Middle frontal gyrus (tissue), 1 donor: ENCODE results near the gene HYDIN.
"Not testable (repeated sequence)": the region's sequence is repeated elsewhere in the genome, so short reads cannot be mapped to it uniquely, and the experiment has no call there.

ENCODE experiments used
- DNase-seq: peaks from one replicate; pipeline ENCODE4 v3.0.0-alpha.2; 2015; ENCODE audit warnings: low spot score; ENCODE audit errors: extremely low spot score

Gene HYDIN

DNA sequence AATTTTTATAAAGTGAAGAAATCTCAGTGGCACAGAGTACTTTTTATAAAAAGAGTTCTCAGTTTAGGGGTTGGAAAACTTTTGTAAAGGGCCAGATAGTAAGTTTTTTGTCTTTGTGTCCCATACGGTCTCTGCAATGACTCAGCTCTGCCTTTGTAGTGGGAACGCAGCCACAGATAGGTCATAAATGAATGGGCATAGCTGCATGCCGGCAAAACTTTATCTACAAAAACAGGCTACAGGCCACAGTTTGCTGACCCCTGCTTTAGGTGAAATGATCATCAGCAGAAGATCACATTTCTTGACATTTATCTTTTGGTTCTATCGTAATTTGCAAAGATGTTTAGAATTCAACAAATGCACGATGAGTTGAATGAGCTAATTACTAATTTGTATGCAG lies 365.8 kb downstream of the HYDIN start:
- not testable (repeated sequence) for DNase-seq

DNA sequence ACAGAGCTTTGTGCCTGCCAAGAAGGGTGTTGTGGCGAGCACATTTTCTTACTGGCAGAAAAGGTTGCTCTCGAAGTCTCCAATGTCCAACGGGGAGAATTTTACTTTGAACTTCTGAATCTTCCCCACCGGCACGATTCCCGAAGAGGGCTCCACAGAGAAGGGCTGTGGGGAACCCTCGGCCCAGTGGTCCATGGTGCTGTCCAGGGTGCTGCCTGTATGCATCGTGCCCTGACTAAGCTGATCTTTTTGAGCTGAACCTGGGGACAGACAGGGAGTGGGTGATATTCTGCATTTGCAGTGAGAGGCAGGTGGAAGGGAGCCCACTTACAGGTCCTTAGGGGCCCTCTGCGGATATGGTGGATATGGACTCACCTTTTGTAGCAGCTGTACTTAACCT lies 368.5 kb downstream of the HYDIN start:
- DNase-seq: not testable (repeated sequence)

DNA sequence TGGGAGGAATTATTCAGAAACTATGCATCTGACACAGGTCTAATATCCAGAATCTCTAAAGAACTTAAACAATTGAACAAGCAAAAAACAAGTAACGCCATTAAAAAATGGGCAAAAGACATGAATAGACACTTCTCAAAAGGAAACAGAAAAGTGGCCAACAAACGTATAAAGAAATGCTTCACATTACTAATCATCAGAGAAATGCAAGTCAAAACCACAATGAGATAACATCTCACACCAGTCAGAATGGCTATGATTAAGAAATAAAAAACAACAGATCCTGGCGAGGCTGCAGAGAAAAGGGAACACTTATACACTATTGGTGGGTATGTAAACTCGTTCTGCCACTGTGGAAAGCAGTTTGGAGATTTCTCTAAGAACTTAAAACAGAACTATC lies 379.2 kb downstream of the HYDIN start:
- not testable (repeated sequence) for DNase-seq

DNA sequence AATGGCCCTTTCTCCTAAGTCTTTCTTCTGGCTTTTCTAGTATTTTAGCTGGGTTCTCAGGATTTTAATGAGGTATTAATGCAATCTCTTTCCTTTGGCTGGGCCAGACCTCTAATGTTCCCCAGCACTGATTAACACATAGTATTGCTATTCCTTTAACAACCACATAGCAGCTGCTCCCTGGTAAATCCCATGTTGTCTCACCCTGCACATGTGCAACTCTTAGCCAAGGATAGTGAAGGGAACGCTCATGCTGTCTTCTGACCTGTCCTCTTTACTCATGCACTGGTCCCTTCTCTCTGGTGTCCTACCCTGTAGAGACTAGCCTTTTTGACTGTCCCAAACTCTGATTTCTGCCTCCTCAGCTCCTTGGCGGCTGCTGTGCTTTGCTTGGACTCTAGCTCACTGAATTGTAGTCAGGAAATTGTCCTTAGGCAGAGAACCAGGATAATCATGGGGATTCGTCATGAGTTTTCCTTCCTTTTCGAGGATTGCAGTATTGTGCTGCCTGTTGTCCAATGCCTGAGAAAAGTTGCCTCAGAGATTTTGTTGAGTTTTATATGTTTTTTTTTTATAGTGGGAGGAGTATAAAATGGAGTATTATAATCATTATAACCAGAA lies 406.9 kb downstream of the HYDIN start:
- DNase-seq: not testable (repeated sequence)

DNA sequence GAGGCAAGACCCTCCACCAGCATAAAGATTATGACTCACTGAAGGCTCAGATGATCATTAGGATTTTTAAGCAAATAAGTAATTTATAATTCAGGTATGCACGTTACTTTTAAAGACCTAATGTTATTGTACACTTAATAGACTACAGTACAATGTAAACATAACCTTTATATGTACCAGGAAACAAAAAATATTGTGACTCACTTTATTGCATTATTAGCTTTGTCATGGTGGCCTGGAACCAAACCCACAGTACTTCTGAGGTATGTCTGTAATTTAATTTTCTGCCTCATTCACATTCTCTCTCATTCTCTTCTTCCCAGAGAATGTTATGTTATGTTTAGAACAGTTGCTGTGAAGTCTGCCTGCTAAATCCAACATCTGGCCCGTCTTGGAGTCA lies 407.8 kb downstream of the HYDIN start:
- not testable (repeated sequence) for DNase-seq

DNA sequence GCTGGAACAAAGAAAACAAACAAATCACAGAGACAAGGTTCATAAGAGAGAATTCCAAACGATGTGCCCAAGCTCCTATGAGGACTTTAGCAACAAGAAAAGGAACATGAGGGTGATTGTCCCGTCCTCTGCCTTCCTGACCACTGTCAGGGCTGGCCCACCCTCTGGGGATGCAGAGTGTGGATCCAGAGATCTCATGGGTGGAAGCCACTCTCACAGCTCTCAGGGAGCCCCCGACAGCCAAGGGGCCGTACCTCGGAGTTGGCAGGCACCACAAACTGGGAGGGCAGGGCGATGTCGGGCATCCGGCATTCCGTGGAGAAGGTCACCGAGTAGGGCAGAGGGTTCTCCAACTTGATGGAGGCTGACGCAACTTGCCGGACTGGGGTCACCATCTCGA lies 412.4 kb downstream of the HYDIN start:
- DNase-seq: not testable (repeated sequence)

DNA sequence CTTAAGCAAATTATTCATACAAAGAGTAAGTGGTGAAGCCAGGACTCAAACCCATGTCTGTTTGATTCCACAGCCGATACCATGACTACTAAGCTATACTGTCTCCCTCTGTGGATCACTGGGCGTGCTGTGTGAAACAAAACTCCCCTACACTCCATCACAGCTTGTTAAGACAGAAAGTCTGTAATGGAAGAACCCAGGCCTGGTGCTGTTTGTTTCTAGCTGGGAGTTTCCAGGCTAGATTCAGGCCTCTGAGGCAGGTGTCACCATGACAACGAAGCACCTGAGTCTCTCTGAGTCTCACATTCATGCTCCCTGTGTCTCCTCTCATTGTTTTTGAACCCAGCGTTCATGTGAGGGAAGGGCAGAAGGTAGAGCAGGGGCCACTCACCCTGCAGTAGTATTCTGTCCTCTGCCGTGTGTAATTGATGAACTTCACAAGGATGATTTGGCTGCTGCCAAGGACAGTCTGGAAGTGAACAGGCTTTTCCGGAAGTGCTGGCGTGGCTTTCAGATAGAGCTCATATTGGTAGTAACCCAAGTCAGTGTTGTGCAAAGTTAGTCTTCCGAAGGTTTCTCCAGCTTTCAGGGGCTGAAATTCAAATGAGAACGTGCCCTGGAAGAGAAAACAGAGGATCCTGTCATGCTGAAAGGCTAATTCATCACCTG lies 421.0 kb downstream of the HYDIN start:
- no peak for DNase-seq

DNA sequence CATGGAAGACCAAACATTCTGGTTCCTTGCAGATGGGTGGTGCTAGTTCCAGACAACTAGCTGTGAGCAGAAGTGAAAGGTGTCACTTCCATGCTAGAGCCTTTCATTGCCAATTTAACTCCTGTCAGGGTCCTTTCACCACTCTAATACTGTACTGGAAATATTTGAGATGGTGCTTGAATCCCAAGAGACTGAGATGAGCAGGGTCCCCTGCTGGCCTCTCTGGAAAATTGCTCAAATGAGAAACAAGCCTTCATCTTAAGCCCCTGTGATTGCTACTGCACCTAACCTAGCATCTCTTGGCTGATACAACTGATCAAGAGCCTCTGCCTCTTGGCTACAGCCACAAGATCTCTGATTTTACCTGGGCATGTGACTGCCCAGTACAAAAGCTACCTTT lies 422.2 kb downstream of the HYDIN start:
- DNase-seq: no peak

DNA sequence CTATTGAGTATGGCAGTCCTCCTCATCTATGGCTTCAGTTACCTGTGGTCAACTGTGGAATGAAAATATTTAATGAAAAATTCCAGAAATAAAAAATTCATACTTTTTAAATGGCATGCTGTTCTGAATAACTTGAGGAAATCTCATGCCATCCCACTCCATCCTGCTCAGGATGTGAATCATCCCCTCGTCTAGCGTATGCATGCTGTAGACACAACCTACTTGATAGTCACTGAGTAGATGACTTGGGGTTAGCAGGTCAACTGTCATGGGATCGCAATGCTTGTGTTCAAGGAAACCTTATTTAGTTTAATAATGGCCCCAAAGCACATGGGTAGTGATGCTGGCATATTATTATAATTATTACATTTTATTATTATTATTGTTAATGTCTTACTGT lies 424.7 kb downstream of the HYDIN start:
- DNase-seq: no peak

DNA sequence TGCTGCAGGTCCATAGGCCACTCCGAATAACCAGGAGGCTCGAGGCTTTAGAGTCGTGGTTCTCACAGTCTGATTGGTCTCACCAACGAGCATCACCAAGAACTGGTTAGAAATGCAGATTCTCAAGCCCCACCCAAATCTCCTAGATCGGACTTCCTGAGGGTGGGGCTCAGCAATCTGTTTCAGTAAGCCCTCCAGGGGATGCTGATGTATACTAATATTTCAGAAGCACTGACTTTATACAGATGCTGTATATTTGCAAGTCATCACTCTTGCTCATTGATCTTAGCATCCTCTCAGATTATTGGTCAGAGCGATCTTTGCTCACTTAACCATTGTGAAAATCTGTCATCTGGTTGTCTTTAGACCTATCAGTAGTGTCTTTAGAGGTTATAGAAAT lies 425.1 kb downstream of the HYDIN start:
- no peak for DNase-seq

DNA sequence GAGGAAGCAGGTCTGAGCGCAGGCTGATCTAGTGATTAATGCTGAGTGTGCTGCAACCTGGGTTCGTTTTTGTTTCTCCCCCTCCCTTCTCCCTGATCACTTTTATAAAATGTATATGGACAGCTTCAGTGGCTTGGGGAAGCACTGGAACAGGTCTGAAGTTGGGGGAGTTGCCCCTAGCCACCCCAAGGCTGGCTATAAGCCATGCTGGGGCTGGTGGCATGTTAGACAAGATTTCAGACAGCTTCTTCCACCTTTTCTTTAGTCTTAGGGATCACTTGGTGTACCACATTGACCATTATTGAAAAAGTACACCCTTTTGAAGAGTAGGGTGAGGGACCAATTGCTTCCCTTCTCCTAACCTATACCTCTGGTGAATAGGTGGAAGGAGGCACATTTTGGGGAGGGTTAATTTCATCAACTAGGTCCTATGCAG lies 425.8 kb downstream of the HYDIN start:
- DNase-seq: no peak

DNA sequence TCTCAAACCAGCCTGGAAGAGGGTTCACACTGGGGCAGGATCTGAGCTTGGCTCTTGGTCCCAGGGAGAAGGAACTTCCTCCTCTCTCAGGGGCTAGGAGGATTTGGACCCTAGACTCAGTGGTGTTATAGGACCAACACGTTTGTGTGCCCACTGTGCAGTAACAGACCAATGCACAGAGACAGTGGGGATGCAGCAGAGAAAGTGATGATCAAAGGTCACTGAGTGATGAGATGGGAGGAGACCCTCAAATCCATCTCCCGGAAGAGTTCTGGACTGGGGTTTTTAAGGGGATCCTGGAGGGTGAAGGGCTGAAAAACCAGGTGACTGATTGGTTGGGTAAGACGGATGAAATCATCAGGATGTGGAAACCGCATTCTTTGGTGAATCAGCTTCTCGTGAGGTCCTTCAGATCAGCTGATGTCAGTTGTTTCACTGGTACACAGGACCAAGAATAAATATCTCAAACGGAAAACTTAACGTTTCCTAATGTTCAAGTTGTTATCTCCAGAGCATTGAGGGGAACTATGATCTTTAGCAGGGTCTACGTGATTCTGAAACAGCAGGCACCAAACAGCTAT lies 426.3 kb downstream of the HYDIN start:
- no peak for DNase-seq

DNA sequence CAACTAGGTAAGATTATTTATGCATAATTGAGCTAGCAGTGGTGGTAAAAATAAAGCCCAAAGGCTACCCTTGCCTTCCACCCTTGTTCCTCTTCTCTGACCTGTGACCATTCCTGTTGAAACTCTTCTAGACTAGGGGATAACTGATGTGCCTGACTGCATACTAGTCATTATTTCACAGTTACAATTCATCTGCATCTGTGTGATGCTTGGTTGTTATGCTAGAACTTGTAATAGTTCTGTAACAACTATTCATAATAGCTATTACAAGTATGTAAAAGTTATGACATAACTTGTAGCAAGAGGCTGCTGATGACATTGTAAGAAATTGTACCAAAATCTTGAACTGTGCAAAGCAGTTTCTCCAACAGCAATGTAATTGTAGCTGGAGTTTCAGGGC lies 427.2 kb downstream of the HYDIN start:
- no peak for DNase-seq

DNA sequence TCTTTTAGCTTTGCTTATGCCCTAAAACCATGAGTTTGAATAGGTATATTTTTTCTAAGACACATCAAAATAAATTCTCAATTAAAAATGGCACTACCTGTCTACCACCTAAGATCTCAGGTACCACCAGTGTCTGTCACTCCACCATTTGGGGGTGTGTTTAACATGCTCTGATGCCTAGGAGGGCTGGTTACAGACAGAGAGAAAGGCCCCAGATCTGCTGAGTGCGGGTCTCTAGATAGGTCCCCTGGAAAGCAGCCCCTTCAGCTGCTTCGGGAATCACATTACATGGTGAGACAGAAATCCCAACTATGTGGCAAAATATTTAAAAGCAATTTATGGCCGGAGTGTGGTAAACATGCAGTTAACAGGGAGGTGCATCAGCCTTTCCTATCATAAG lies 428.9 kb downstream of the HYDIN start:
- DNase-seq: no peak

DNA sequence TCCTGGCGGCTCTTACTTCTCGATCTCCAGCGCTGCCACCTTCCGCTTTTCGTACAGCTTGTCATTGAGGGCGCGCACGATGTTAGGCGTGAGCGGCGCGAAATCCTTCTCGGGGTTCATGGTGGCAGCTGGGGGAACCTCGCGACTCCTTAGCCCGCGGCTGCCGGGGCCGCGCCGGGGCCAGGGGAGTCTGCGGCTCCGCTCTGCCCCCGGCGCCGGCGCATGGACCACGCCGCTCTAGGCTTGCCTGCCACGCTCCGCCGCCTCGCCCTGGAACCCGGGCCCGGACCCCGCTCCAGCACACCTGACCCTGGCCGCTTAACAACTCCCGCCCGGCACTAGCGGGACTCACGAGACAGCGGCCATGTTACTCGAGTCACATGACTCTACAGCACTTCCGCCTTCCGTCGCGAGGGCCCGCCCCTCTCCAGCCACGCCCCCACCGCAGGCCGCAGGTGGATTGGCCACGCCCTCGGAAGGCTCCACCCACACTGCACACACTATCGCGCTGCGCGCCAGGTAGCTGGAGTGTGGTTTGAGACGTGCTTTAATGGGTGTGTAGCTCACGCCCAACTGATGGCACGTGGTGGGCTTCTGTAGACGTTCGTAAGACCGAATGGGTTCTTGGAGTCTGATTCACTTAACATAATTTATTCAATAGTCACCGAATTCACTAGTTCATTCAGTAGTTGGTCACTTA lies 429.6 kb downstream of the HYDIN start, which contains the start of gene VAC14:
VAC14 (minus strand) TSS at position 378 of the 700 bp plus-strand sequence; CDS start at position 120, 258 bp downstream.
- peak; percentile 75 for DNase-seq

DNA sequence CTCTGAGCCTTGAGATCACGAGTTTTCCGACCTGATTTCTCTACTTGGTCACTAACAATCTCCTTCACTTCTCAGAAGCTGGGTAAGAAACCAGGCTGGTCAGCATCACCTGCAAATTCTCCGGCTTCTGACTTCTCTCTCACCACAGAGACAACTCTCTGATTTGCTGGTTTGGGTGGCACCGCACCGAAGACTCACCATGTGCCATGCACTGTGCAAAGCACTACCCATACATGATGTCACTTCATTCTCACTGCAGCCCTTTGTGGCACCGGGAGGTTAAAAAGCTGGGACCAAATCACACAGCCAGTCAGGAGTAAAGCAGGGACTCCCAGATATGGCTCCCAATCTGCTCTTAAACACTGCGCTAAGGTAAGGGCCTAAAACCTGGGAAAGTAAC lies 430.2 kb downstream of the HYDIN start:
- DNase-seq: no peak

DNA sequence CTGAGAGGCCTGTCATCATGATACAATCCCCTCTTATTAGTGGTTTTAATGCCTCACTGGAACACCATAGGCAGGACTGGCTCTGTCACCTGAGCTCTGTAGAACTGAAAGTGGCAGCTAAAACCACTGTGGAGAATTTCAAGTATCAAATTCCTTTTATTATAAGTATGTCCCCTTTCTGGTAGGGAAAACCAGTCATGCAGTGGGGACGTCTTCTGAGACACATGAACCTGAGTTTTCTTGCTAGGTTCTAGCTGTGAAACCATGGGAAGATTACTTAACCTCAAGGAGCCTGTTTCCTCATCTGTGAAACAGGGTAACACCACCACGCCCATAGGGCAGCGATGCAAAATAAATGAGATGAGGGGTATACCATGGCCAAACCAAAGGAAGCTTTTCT lies 434.2 kb downstream of the HYDIN start:
- no peak for DNase-seq

DNA sequence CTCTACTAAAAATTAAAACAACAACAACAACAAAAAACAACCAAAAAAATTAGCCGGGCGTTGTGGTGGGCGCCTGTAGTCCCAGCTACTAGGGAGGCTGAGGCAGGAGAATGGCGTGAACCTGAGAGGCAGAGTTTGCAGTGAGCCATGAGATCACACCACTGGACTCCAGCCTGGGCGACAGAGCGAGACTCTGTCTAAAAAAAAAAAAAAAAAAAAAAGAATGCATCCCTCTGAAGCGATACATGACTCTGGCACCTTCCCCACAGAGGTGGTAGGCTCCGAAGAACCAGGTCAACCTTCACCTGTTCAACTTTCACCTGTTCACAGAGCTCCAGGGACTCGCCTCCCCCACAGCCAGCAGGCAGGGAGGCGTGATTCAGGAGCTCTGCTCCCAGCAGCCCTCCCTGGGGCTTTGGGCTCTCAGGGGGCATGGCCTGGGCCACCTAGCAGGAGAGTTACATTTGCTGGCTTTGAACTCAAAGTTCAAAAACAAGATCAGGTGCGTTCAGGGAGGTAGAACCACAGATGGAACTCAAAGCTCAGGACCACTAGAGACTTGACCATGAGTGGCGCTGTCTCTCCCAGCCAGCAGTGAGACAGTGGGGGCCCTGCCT lies 435.1 kb downstream of the HYDIN start:
- DNase-seq: no peak

DNA sequence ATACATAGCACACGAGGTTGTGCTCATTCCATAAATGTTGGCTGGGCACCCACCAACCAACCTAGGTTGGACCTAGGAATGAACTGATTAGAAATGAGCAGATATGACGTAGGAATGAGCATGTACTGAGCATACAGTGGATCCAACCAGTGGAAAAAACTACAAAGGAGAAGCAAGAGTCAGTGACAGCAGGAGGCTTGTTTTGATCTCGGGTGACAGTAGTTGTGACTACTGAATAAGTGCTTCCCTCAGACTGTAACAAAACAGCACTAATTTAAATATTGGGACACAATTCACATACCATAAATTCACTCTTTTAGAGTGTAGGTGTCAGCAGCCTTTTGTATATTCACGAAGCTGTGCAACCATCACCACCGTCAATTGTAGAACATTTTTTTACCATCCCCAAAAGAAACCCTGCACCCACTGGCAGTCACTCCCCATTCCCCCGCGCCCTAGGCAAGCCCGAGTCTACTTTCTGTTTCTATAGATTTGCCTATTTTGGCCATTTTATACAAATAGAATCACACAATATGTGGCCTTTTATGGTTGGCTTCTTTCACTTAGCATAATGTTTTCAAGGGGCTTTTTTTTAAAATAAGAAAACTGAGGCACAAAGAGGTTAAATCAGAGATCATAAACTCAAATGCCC lies 436.5 kb downstream of the HYDIN start:
- DNase-seq: no peak

DNA sequence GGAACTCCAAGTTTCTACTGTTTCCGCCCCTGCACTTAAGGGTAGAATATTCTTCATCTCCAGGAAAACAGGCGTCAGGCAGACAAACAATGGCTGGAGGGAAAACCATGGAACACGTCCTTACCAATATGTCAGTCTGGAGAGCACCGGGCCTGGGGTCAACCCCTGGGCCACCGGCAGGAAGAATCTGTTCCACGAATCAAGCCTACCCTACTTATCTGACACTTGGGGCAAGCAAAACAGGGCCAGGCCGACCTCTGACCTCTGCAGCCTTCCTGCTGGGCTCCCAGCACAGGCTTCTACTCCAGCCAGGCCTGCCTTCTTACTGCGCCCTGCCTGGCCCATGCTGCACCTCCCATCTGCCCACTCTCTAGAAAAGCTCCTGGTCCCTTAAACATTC lies 439.7 kb downstream of the HYDIN start:
- no peak for DNase-seq
